Activated CD8-positive, alpha-beta T cell treated with anti-CD3 and anti-CD28 coated beads for 36 hours (primary cell): Measurements from ENCODE around the gene KLHL10. TPM values are rescaled to one million over a fixed set of nuclear protein-coding genes. Genes with fewer than 3 reads are reported as not detected.
"Not testable (repeated sequence)": the region's sequence is repeated elsewhere in the genome, so short reads cannot be mapped to it uniquely, and the experiment has no call there.

Experiments
- ATAC-seq: fragments of 200-7000 bp; cut with Tn5 transposase; one replicate; pipeline ENCODE4 v1.10.0; 2021; ENCODE audit warnings: mild to moderate bottlenecking, moderate library complexity
- CTCF ChIA-PET: fragments of 350-600 bp; sonication (Branson Sonifier 250); formaldehyde crosslinking; loops from one replicate; lab custom pipeline; 2021; ENCODE audit warnings: antibody characterized with exemption; lab: Charles Lee
- POLR2A ChIA-PET: fragments of 350-600 bp; sonication (Branson Sonifier 250); formaldehyde crosslinking; loops from one replicate; lab custom pipeline; 2021; ENCODE audit warnings: antibody characterized with exemption; lab: Charles Lee
- DNase-seq: peaks from one replicate; pipeline ENCODE4 v3.0.0-alpha.2; 2020
- H3K27ac Mint-ChIP-seq: one replicate; pipeline ENCODE4 v1.8.0; 2021; ENCODE audit warnings: mild to moderate bottlenecking, mixed read lengths
- H3K27me3 Mint-ChIP-seq: one replicate; pipeline ENCODE4 v1.8.0; 2021; ENCODE audit warnings: mixed read lengths
- H3K36me3 Mint-ChIP-seq: one replicate; pipeline ENCODE4 v1.8.0; 2021; ENCODE audit warnings: low read depth, mixed read lengths
- H3K4me1 Mint-ChIP-seq: one replicate; pipeline ENCODE4 v1.8.0; 2021; ENCODE audit warnings: low read depth, mixed read lengths
- H3K4me3 Mint-ChIP-seq: one replicate; pipeline ENCODE4 v1.8.0; 2021; ENCODE audit warnings: mild to moderate bottlenecking, moderate library complexity, mixed read lengths
- H3K9me3 Mint-ChIP-seq: one replicate; pipeline ENCODE4 v1.8.0; 2021; ENCODE audit warnings: mixed read lengths
- CTCF ChIP-seq: fragments of 200-600 bp; IDR thresholded peaks from one replicate; pipeline ENCODE4 v1.8.0; 2022; ENCODE audit warnings: antibody characterized with exemption, mild to moderate bottlenecking
- intact Hi-C: fragments of 100-400 bp; cut with micrococcal nuclease; formaldehyde crosslinking; loops from one replicate; pipeline ENCODE4 v1.10.0; 2022
- total RNA-seq, 2 experiments: library from RNA; stranded (reverse); gene quantifications; one replicate each; pipeline ENCODE4 v1.2.3, GENCODE V29; 2021

The KLHL10 gene
- total RNA-seq, 2 experiments from 2014 or later, result 0.36 TPM; not detected in 1

GRCh38 chr17:41836550-41837196 is 952 bp upstream of the KLHL10 start:
- Mint-ChIP-seq H3K36me3 (peaks cover 10% of the 10 kb centered on the region), H3K4me1 (peaks cover 13% of the 10 kb centered on the region), H3K9me3 (no peaks in the 10 kb centered on the region), H3K27me3 (peaks cover 3% of the 10 kb centered on the region), H3K27ac (peak overlapping the region; percentile 61), H3K4me3 (peak overlapping the region; percentile 83)
- ChIA-PET CTCF (interaction anchor here (0.5 to 2.8 kb wide), 5 partner anchors 15 to 104 kb away, joined by 3 to 10 read pairs (median 5); partner anchors contain the start of gene JUP), POLR2A (interaction anchor here (1.2 to 2.1 kb wide), 2 partner anchors 13 to 24 kb away, joined by 3 to 5 read pairs; partner anchors contain the start of genes FKBP10 and P3H4)
- TF ChIP-seq CTCF, result no peak
- intact Hi-C loops, result no loop called here
- DNase-seq (no peak), ATAC-seq (no peak)

GRCh38 chr17:41839448-41839847 is 1.8 kb downstream of the KLHL10 start:
- intact Hi-C loops, H3K36me3 Mint-ChIP-seq, H3K27ac Mint-ChIP-seq, H3K9me3 Mint-ChIP-seq, DNase-seq, ATAC-seq, H3K4me3 Mint-ChIP-seq, H3K27me3 Mint-ChIP-seq, CTCF ChIA-PET: not testable (repeated sequence)
- peaks cover 13% of the 10 kb centered on the region for H3K4me1 Mint-ChIP-seq
- POLR2A ChIA-PET, result interaction anchor here (1.1 to 1.8 kb wide), 2 partner anchors 22 to 177 kb away, joined by 3 to 4 read pairs; partner anchors contain the start of gene DNAJC7

GRCh38 chr17:41840781-41841180 is 3.2 kb downstream of the KLHL10 start:
- POLR2A ChIA-PET, result interaction anchor here (1.5 kb wide), 1 partner anchor 12 kb away, joined by 3 read pairs; no protein-coding TSS in a partner anchor
- H3K4me1 Mint-ChIP-seq, result not testable (repeated sequence)

GRCh38 chr17:41844971-41845370 is 7.3 kb downstream of the KLHL10 start:
- ChIA-PET CTCF (no interaction called here), POLR2A (no interaction called here)
- no peaks in the 10 kb centered on the region for H3K36me3 Mint-ChIP-seq
- no peak overlapping the region for H3K27ac Mint-ChIP-seq
- H3K9me3 Mint-ChIP-seq, result no peaks in the 10 kb centered on the region
- intact Hi-C loops, result no loop called here
- DNase-seq (no peak), ATAC-seq (no peak)
- H3K27me3 Mint-ChIP-seq, result no peaks in the 10 kb centered on the region
- no peak overlapping the region for H3K4me3 Mint-ChIP-seq
- H3K4me1 Mint-ChIP-seq, result peaks cover 5% of the 10 kb centered on the region
- TF ChIP-seq CTCF, result no peak

More at GRCh38 chr17:41840781-41841180, 3.2 kb downstream of the KLHL10 start:
- ATAC-seq, H3K9me3 Mint-ChIP-seq, H3K27me3 Mint-ChIP-seq, H3K36me3 Mint-ChIP-seq, intact Hi-C loops, H3K4me3 Mint-ChIP-seq, H3K27ac Mint-ChIP-seq, CTCF ChIA-PET, DNase-seq: not testable (repeated sequence)

GRCh38 chr17:41848788-41849187 is 11.2 kb downstream of the KLHL10 start:
- peaks cover 16% of the 10 kb centered on the region for H3K36me3 Mint-ChIP-seq
- ChIA-PET POLR2A (interaction anchor here (0.6 to 1.2 kb wide), 2 partner anchors 15 to 29 kb away, joined by 3 to 6 read pairs; no protein-coding TSS in a partner anchor), CTCF (interaction anchor here (1.4 to 1.8 kb wide), 3 partner anchors 16 to 153 kb away, joined by 4 to 6 read pairs (median 6); no protein-coding TSS in a partner anchor)
- no peak for TF ChIP-seq CTCF
- no peak for DNase-seq
- no peaks in the 10 kb centered on the region for H3K9me3 Mint-ChIP-seq
- peaks cover 24% of the 10 kb centered on the region for H3K4me1 Mint-ChIP-seq
- no peaks in the 10 kb centered on the region for H3K27me3 Mint-ChIP-seq
- no peak overlapping the region for H3K4me3 Mint-ChIP-seq
- intact Hi-C loops, result no loop called here
- no peak overlapping the region for H3K27ac Mint-ChIP-seq
- ATAC-seq, result no peak
